H1 (cell line): ENCODE results near the gene HS2ST1. TPM values are rescaled to one million over a fixed set of nuclear protein-coding genes. Genes with fewer than 3 reads are reported as not detected.

Experiments
- CBX8 ChIP-seq: fragments of 300-800, 300-1000 bp; sonication (generic); IDR thresholded peaks from 2 replicates; pipeline ENCODE4 v1.7.1; 2016; ENCODE audit warnings: low read depth, low read length, borderline replicate concordance
- CREB1 ChIP-seq: IDR thresholded peaks from 2 replicates; pipeline ENCODE4 v1.6.1; 2012; ENCODE audit warnings: inconsistent platforms
- MAX ChIP-seq: IDR thresholded peaks from 2 replicates; pipeline ENCODE4 v1.6.1; 2012; ENCODE audit warnings: inconsistent platforms
- polyA plus RNA-seq, 7 experiments: library from polyadenylated mRNA; depleted of rRNA in 3 of 7; stranded (reverse) in 5 of 7; unstranded in 2 of 7; fragments of >200 nt in 5 of 7; fragments of 200-250 nt in 2 of 7; gene quantifications; 1 replicate in 5 of 7; 2 replicates in 1 of 7; 4 replicates in 1 of 7; pipeline versions ENCODE4 v1.2.1 to v1.2.3, GENCODE V29; 2011 to 2013; ENCODE audit warnings: missing spikeins in 2 of 7, mixed read lengths in 2 of 7
- total RNA-seq: library from RNA; stranded (reverse); fragmentation: NEBNext Ultra II Directional; extraction: Animal tissue kit (Norgen Biotek cat#: 25700); gene quantifications from 2 replicates; pipeline ENCODE4 v1.2.1, GENCODE V29; 2021

Gene HS2ST1
- total and polyA plus RNA-seq, 2 of the 8 experiments (the other 6 are each of a cell fraction or from before 2014, with no cell fraction given): 5.2 to 28.3 TPM

GRCh38 chr1:86991549-86992186, 77.2 kb downstream of the HS2ST1 start (continued):
- TF ChIP-seq MAX: no peak
- TF ChIP-seq CBX8: no peak
- TF ChIP-seq CREB1: no peak
